Fibroblast of gingiva (primary cell): ENCODE measurements around the gene SLC22A12.
A peak's percentile ranks its signal among the peaks of the same experiment; 100 is the strongest.

Experiments
- DNase-seq: peaks from one replicate; pipeline ENCODE4 v3.0.0-alpha.2; 2011; ENCODE audit warnings: low read depth

SLC22A12 gene

DNA sequence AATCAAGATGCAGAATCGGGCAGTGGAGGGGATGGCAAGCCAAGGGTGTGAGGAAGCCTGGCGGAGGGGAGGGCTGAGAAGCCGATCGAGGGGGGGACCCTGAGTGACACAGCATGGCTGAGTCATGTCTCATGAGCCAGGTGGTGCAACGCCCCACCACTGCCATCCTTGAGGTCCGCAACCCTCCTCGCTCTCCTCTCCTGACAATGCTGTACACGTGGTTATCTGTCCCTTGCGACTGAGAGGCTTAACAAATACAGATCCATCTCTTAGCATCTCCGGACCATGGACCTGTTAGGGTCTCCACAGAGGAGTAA lies 14.2 kb downstream of the SLC22A12 start:
- no peak for DNase-seq

- no peak for DNase-seq
Measured at GRCh38 chr11:64605656-64606585, 14.9 kb downstream of the SLC22A12 start.

DNA sequence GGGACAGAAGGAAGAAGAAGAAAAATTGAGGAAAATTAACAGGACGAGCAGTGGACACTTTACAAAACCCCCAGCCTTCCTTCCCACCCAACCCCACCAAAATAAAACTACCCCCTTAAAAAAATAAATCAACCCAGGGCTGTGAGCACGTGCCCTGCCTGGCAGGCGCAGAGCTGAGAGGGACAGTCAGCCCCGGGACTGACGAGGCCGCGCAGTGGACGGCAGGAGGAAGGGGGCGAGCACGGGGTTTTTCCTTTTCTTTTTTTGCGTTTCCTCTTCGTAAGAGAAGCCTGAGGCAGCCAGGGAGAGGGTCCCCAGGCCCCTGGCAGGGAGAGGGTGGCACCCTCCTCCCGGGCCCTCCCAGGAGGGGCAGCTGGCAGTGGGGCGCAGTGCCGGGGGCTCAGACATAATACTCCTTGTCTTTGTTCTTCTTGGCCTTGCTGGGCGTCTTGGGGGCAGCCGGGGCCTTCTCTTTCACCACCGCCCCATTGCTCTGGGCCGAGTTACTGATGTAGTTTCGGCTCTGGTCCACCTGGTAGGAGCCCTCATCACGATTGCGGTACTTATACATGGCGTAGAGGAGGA lies 15.9 kb downstream of the SLC22A12 start:
- DNase-seq: no peak

DNA sequence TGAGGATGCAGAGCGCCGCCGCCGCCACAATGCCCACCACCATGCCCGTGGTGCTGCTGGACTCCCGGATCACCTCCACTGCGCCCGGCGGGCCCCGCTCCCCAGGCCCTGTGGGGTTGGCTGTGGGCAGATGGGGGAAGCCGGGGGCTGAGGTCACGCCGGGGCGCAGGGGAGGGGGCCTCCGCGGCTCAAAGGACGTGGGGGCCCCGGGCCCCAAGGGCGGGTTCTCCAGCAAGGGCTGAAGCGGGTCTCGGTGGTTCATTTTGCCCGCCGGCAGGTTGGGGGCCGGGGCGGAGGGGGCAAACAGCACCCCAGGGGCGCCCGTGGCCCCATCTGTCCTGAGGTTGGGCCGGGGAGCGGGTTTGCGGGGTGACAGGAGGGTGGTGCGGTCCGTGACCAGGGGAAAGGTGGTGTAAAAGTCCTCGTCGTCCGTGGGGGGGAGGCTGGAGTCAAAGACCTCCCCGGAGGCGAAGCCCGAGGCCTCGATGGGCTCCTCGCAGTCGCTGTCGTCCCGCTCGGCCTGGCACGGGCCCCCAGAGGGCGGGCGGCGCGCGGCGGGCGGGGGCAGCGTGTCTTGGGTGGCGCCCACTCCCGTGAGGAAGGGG lies 16.5 kb downstream of the SLC22A12 start:
- DNase-seq: no peak

DNA sequence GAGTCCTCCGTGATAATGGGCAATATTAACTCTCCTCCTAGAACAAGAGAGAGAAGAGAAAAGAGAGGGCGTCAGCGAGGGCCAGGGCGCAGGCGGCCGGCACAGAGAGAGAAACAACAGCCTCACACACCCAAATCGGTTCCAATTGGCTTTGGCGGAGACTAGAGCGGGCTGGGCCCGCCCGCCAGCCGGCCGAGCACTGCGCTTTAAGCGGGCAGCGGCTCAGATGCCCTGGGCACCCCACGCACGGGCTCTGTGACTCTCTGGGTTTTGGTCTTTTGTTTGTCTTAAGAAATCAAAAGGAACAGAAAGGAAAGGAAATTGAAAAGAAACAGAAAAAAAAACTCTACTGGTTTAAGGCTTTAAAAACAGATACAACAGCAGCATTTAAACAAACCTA lies 17.0 kb downstream of the SLC22A12 start:
- peak; percentile 22 for DNase-seq

- no peak for DNase-seq
Measured at GRCh38 chr11:64608636-64609035, 17.6 kb downstream of the SLC22A12 start.

GRCh38 chr11:64609436-64610047 lies 18.5 kb downstream of the SLC22A12 start:
- DNase-seq: no peak

- no peak for DNase-seq
Measured at GRCh38 chr11:64610596-64610995, 19.6 kb downstream of the SLC22A12 start.

DNA sequence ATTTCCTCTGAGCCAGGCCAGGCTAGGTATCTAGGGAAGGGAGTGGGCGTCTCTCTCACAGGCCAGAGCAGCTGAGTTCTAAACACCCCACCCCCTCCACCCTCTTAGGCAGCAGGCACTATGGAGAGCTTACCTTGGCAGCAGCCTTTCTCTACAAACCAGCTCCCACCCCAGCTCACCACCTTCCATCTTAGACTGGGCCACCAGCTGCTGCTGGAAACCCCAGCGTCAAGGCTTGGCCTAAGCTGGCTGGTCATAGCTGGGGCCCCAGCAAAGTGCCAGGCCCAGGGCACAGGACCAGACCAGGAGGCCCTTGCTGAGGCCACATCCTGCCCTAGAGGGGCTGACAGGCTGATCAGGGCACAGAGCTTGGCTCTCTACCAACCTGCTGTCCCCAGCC lies 20.2 kb downstream of the SLC22A12 start:
- no peak for DNase-seq

- no peak for DNase-seq
Measured at GRCh38 chr11:64611869-64612646, 21.0 kb downstream of the SLC22A12 start.

DNA sequence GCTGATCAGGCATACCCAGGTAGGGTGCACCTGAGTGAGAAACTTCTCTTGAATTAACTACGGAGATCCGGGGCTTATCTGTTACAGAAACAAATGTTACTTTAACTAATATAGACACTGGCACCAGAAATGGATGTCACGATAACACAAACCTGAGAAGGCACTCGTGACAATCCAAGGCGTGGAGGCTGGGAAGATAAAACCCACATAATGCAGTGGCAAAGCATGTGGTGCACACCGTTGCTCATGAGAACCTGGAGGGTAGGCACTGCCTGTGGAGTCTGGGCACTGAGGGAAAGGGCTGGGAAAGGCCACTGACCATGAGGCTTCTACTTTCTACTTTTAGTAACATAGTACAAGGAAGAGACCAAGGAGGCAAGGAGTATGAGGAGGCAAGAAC lies 22.6 kb downstream of the SLC22A12 start:
- no peak for DNase-seq

DNA sequence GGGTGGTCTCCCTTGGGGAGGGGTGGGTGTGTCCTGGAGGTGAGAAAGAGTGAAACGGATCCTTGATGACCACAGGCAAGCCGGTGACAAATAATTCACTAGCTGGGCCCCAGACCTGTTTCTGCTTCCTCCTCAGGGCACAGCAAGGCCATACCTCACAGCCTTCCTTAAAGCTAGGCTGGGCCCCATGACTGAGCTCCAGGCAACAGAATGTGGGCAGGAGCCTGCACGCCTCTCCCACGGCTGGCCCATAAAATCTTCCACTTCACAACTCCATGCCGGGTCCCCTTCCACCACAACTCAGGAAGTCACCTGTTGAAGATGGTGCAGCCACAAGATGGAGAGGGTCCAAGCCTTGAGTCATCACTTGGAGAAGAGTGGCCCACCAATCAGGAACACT lies 23.9 kb downstream of the SLC22A12 start:
- DNase-seq: no peak

DNA sequence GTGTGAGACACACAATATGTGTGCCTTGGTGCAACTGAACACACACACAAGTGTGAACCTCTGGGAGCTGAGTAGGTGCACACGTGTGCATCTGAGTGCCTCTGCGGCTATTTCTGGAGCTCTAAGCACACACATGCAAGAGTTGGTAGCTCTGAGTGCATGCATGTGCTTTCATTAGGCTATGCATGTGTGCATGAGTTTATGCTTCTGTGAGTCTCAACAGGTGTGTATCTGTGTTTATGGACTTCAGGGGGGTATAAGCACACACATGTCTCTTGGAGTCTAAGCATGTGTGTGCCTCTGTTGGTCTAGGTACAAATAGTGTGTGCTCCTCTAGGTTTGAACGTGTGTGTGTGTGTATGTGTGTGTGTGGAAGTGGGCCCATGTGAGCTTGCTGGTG lies 25.8 kb downstream of the SLC22A12 start:
- DNase-seq: no peak

GRCh38 chr11:64619196-64619595 lies 28.2 kb downstream of the SLC22A12 start:
- no peak for DNase-seq

GRCh38 chr11:64619811-64620380 lies 28.9 kb downstream of the SLC22A12 start:
- no peak for DNase-seq

DNA sequence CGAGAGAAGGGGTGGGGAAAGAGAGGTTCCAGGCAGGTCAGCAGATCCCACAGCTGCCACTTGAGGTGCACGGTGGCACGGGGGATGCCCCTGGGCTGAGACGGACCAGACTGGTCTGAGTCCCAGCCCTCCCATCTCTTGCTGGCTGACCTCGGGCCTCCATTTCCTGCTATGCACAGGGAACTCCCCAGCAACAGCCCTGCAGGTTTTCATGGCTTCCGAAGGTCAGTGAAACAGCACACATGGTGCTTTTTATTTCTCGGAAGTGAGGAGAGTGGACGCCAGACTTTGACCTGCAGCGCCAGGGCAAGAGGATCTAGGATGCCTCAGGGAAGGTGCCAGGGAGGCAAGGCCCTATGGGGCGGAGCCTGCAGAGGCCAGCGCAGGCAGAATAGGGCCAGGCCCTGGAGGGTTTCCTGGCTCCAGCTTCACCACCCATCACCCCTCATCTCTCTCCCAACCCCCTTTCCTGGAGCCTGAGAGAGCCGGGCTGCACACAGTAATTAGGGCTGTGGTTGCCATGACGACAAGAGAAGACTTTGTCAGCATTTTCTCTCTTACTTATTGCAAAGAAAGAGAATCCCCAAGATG lies 29.5 kb downstream of the SLC22A12 start:
- DNase-seq: no peak

GRCh38 chr11:64621283-64622019 lies 30.4 kb downstream of the SLC22A12 start:
- DNase-seq: no peak

DNA sequence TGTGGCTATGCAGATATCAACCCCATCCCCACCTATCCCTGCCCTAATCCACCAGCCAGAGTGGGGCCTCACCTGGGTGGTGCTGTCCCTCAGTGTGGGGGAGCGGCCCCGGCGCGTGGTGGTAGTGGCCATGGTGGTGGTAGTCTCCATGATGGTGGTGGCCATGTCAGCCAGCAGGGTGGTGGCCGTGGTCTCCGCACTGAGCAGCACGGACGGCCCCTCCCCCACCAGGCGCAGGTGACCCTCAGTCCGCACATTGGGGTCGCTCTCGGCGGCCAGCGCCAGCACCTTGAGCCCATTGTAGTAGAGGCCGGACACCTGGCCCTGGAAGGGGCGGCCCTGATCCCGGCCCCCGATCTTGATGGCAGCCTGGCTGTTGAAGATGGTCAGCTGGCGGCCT lies 31.7 kb downstream of the SLC22A12 start:
- no peak for DNase-seq

DNA sequence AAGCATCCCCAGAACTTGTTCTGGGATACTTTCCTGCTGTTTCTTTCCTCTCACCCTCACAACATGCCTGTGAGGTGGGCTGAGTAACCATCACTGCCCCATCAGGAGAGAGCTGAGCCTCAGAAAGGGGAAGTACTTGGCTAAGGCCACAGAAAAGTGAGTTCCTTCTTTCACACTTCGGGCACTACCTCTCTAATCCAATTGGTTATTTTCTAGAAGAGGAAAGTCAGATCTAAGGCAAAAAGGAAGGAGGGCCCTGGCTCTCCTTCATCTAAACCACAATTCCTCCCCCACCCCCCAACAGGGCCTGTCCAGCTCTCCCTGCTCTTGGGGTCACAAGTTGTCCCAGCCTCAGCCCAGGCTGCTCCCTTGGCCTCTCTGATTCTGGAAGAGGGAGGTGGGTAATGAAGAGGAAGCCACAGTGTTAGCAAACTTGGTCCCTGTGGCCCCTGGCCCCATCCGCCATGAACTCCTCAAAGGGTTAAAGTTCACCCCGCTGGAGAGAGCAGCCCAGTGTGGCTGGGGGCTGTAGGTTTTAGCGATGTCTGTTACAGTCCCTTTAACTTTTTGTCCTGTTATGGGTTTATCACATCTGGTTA lies 34.0 kb downstream of the SLC22A12 start:
- DNase-seq: no peak

DNA sequence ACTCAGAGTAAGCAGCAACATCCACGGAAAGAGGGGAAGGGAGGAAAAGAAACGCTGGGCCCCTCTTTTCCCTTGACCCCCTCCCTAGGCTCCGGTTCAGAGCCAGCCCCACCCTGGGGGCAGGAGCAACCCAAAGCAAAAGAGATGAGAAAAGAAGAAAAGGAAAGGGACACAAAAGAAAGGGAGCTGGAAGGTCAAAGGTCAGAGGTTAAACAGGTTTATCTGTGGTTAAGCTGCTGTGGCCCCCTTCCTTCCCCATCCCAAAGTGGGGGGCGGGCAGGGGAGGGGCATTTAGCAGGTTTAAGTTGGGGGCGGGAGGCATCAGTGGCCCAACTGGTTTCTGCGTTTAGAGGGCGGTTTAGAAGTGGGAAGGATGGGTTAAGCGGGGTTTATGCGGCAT lies 35.6 kb downstream of the SLC22A12 start:
- no peak for DNase-seq
